CD8-positive, alpha-beta memory T cell (primary cell): ENCODE results near the gene GKAP1. TPM values are rescaled to one million over a fixed set of nuclear protein-coding genes. Genes with fewer than 3 reads are reported as not detected.
"Not testable (repeated sequence)": the region's sequence is repeated elsewhere in the genome, so short reads cannot be mapped to it uniquely, and the experiment has no call there.

Experiments
- CTCF ChIA-PET: fragments of 350-600 bp; sonication (Branson Sonifier 250); formaldehyde crosslinking; loops from one replicate; lab custom pipeline; 2021; ENCODE audit warnings: antibody characterized with exemption; lab: Charles Lee
- POLR2A ChIA-PET: fragments of 350-600 bp; sonication (Branson Sonifier 250); formaldehyde crosslinking; loops from one replicate; lab custom pipeline; 2021; ENCODE audit warnings: antibody characterized with exemption; lab: Charles Lee
- DNase-seq, 5 donors: peaks; one replicate each; pipeline versions ENCODE4 v3.0.0 to v3.0.0-alpha.2; 2020 to 2022; ENCODE audit warnings: mixed read lengths in 1 of 5
- H3K27ac ChIP-seq: one replicate; pipeline ENCODE4 v1.7.0; 2013; ENCODE audit warnings: low read depth, mild to moderate bottlenecking, low read length, moderate library complexity
- H3K27me3 ChIP-seq: 2 replicates; pipeline ENCODE4 v1.7.0; 2013; ENCODE audit warnings: low read length, mild to moderate bottlenecking; ENCODE audit not compliant: insufficient read depth, poor library complexity, severe bottlenecking
- H3K36me3 ChIP-seq: 2 replicates; pipeline ENCODE4 v1.7.0; 2013; ENCODE audit warnings: mild to moderate bottlenecking, low read length, moderate library complexity; ENCODE audit not compliant: insufficient read depth
- H3K4me1 ChIP-seq: 2 replicates; pipeline ENCODE4 v1.7.0; 2013; ENCODE audit warnings: mild to moderate bottlenecking, low read length, moderate library complexity; ENCODE audit not compliant: insufficient read depth
- H3K4me3 ChIP-seq: 2 replicates; pipeline ENCODE4 v1.7.0; 2013; ENCODE audit warnings: mild to moderate bottlenecking, low read length
- H3K9me3 ChIP-seq: 2 replicates; pipeline ENCODE4 v1.7.0; 2013; ENCODE audit warnings: mild to moderate bottlenecking, low read length
- H3K27ac Mint-ChIP-seq, 8 donors: one replicate each; pipeline ENCODE4 v1.8.0; 2020 to 2021; ENCODE audit warnings: mixed read lengths in 8 of 8, mild to moderate bottlenecking in 6 of 8, inconsistent platforms in 3 of 8, moderate library complexity in 3 of 8
- H3K27me3 Mint-ChIP-seq, 2 donors: one replicate each; pipeline ENCODE4 v1.8.0; 2020 to 2021; ENCODE audit warnings: mixed read lengths in 2 of 2, mild to moderate bottlenecking in 1 of 2, moderate library complexity in 1 of 2
- H3K36me3 Mint-ChIP-seq, 3 donors: one replicate each; pipeline ENCODE4 v1.8.0; 2020 to 2021; ENCODE audit warnings: mixed read lengths in 3 of 3, inconsistent platforms in 1 of 3, mild to moderate bottlenecking in 1 of 3
- H3K4me1 Mint-ChIP-seq, 3 donors: one replicate each; pipeline ENCODE4 v1.8.0; 2020 to 2021; ENCODE audit warnings: mixed read lengths in 3 of 3, inconsistent platforms in 1 of 3, mild to moderate bottlenecking in 1 of 3
- H3K4me3 Mint-ChIP-seq, 7 donors: one replicate each; pipeline ENCODE4 v1.8.0; 2020 to 2021; ENCODE audit warnings: mixed read lengths in 7 of 7, mild to moderate bottlenecking in 6 of 7, moderate library complexity in 4 of 7, inconsistent platforms in 2 of 7
- H3K9me3 Mint-ChIP-seq, 5 donors: one replicate each; pipeline ENCODE4 v1.8.0; 2020 to 2022; ENCODE audit warnings: mixed read lengths in 5 of 5, mild to moderate bottlenecking in 3 of 5, moderate library complexity in 2 of 5, inconsistent platforms in 1 of 5
- polyA plus RNA-seq: library from polyadenylated mRNA; unstranded; fragments of 300-500 nt; fragmentation: Illumina TruSeq; gene quantifications from one replicate; pipeline ENCODE4 v1.2.3, GENCODE V29; 2021
- total RNA-seq, 2 experiments: library from RNA; stranded (reverse); gene quantifications; one replicate each; pipeline ENCODE4 v1.2.3, GENCODE V29; 2021

GKAP1 gene
- total RNA-seq (1 to 10 TPM; 3.2 to 4.0 TPM), polyA plus RNA-seq (5.1 TPM)

- Histone ChIP-seq H3K4me3 (peak within 1 kb of the TSS; percentile 26), H3K27ac (peak within 1 kb of the TSS; percentile 65)
- H3K36me3 Mint-ChIP-seq, H3K9me3 ChIP-seq, H3K27me3 Mint-ChIP-seq, H3K27me3 ChIP-seq, H3K4me1 ChIP-seq, H3K36me3 ChIP-seq, H3K9me3 Mint-ChIP-seq, CTCF ChIA-PET, POLR2A ChIA-PET: not testable (repeated sequence)
- Mint-ChIP-seq H3K4me3 (peak within 1 kb of the TSS; percentile 75 to 92 (median 85)), H3K27ac (peak within 1 kb of the TSS; percentile 52 to 97 (median 92)), H3K4me1 (peaks cover 8 to 22% (median 8%) of the 10 kb centered on the region in 3 donors)
- DNase-seq = peak; percentile 77 to 91 (median 85)
Observed at GRCh38 chr9:83817356-83818278, at the start of gene GKAP1. TSS of gene GKAP1 (minus strand) at chr9:83817769. CDS start at chr9:83806517, 11,252 bp downstream.

DNA sequence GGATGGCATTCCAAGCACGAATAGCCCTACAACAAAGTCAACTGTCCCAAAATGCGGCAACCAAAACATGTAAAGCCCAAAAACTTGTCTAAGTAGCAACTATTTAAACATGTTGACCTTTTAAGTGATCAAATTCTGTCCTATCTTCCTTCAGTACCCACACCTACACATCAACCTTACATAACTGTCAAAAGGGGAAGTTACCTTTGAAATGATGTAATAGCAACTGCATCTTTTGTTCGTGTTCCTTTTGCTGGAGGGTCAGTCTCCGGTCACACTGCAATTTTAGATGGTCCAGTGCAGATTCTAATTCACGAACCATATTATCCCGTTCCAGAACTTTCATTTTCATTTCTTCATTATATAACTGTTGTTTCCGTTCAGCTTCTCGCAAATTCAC is 32.3 kb upstream of the GKAP1 start:
- H3K27ac ChIP-seq, H3K4me3 ChIP-seq, H3K27me3 ChIP-seq, DNase-seq, H3K4me3 Mint-ChIP-seq, H3K9me3 ChIP-seq, H3K27me3 Mint-ChIP-seq, POLR2A ChIA-PET, H3K9me3 Mint-ChIP-seq, CTCF ChIA-PET, H3K4me1 ChIP-seq, H3K27ac Mint-ChIP-seq, H3K36me3 ChIP-seq, H3K4me1 Mint-ChIP-seq: not testable (repeated sequence)
- peaks cover 7 to 18% (median 9%) of the 10 kb centered on the region in 3 donors for H3K36me3 Mint-ChIP-seq

- H3K4me1 ChIP-seq, H3K4me3 Mint-ChIP-seq, H3K9me3 ChIP-seq, H3K27me3 Mint-ChIP-seq, H3K36me3 Mint-ChIP-seq, H3K36me3 ChIP-seq, H3K27ac ChIP-seq, CTCF ChIA-PET, DNase-seq, H3K4me3 ChIP-seq, H3K4me1 Mint-ChIP-seq, POLR2A ChIA-PET, H3K9me3 Mint-ChIP-seq, H3K27me3 ChIP-seq: not testable (repeated sequence)
- peak overlapping the region in 1 of 8 donors; percentile 50 for H3K27ac Mint-ChIP-seq
Observed at GRCh38 chr9:83837070-83837643, 19.6 kb upstream of the GKAP1 start.

GRCh38 chr9:83830426-83831071 is 13.0 kb upstream of the GKAP1 start:
- not testable (repeated sequence) for H3K9me3 Mint-ChIP-seq, H3K27ac Mint-ChIP-seq

DNA sequence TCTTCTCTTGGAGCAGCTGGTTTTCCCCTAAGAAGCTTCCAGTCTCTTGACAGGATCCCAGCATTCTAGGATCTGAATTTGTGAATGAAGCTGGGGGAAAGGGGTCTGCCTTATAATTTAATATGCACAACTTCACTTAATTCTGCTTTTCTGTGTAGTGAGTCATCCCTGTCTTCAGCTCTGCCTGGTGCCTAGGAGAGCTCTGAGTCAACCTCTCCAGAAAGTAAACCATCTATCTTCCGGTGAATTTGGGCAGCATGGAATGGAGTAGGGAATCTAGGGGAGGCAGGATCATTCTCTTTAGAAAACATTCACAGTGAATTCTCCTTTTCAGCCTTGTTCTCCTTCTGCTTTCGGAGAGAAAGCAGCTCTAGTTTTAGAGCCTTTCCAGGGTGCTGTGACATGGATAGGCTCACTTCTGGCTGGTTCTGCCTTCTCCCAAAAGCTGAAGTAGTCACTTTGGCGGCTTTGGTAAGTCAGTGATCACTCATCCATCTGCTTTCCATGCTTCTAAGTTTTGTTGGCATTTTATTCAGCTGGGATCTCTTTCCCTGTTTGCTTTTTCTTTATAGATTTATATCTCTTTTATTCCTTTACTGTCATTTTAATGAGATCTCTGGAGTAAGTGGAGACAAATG is 7.5 kb upstream of the GKAP1 start:
- POLR2A ChIA-PET, H3K9me3 Mint-ChIP-seq, CTCF ChIA-PET: not testable (repeated sequence)

More at GRCh38 chr9:83830426-83831071, 13.0 kb upstream of the GKAP1 start:
- POLR2A ChIA-PET, H3K4me3 ChIP-seq, H3K36me3 ChIP-seq, H3K4me1 ChIP-seq, CTCF ChIA-PET, H3K27ac ChIP-seq, H3K4me3 Mint-ChIP-seq, H3K36me3 Mint-ChIP-seq, H3K27me3 ChIP-seq, H3K9me3 ChIP-seq, H3K4me1 Mint-ChIP-seq, DNase-seq, H3K27me3 Mint-ChIP-seq: not testable (repeated sequence)

DNA sequence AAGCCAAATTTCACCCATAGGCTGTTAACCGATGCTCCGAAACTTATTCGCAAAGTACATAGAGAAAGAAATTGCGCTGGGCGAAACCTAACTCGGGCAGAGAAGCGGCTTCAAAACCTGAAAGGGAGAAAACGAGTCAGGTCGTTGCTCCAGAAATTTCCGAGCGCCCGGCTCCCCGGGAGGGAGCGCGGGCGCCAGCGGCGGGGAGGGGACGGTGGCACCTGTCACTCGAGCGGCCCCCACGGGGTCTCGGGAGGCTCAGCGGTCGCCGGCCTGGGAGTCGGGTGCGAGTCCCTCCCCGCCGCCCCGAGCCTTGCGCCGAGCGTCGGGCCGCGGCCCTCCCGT is 586 bp downstream of the GKAP1 start:
- Mint-ChIP-seq H3K4me1 (peaks cover 8 to 22% (median 8%) of the 10 kb centered on the region in 3 donors), H3K4me3 (peak overlapping the region; percentile 75 to 92 (median 85)), H3K27ac (peak overlapping the region; percentile 52 to 97 (median 92))
- CTCF ChIA-PET, H3K9me3 ChIP-seq, H3K36me3 Mint-ChIP-seq, H3K4me1 ChIP-seq, H3K9me3 Mint-ChIP-seq, H3K27me3 Mint-ChIP-seq, DNase-seq, POLR2A ChIA-PET, H3K27me3 ChIP-seq, H3K36me3 ChIP-seq: not testable (repeated sequence)
- H3K4me3 ChIP-seq = peak overlapping the region; percentile 26
- H3K27ac ChIP-seq = peak overlapping the region; percentile 51

More for the DNA sequence above, 7.5 kb upstream of the GKAP1 start:
- not testable (repeated sequence) for H3K27ac Mint-ChIP-seq, H3K27me3 ChIP-seq, H3K36me3 ChIP-seq, H3K4me1 Mint-ChIP-seq, H3K4me3 ChIP-seq, DNase-seq, H3K36me3 Mint-ChIP-seq, H3K4me3 Mint-ChIP-seq, H3K9me3 ChIP-seq, H3K27ac ChIP-seq, H3K4me1 ChIP-seq
- peaks cover 0 to 11% of the 10 kb centered on the region in 2 donors for H3K27me3 Mint-ChIP-seq

- H3K36me3 Mint-ChIP-seq = peaks cover 0 to 13% (median 4%) of the 10 kb centered on the region in 3 donors
- H3K4me3 ChIP-seq, CTCF ChIA-PET, H3K36me3 ChIP-seq, DNase-seq, H3K27me3 Mint-ChIP-seq, H3K27ac Mint-ChIP-seq, H3K4me1 ChIP-seq, H3K9me3 Mint-ChIP-seq, H3K27ac ChIP-seq, POLR2A ChIA-PET, H3K27me3 ChIP-seq, H3K9me3 ChIP-seq: not testable (repeated sequence)
- H3K4me1 Mint-ChIP-seq = peaks cover 8 to 25% (median 8%) of the 10 kb centered on the region in 3 donors
- peak overlapping the region in 2 of 7 donors; percentile 10 to 27 for H3K4me3 Mint-ChIP-seq
Observed at GRCh38 chr9:83815120-83815519, 2.4 kb downstream of the GKAP1 start.

GRCh38 chr9:83809213-83809612 is 8.4 kb downstream of the GKAP1 start:
- H3K36me3 ChIP-seq, H3K27me3 ChIP-seq, H3K9me3 ChIP-seq, H3K27ac ChIP-seq, CTCF ChIA-PET, DNase-seq, H3K9me3 Mint-ChIP-seq, H3K4me3 ChIP-seq, H3K4me1 Mint-ChIP-seq, H3K4me3 Mint-ChIP-seq, H3K4me1 ChIP-seq, H3K27ac Mint-ChIP-seq, H3K27me3 Mint-ChIP-seq: not testable (repeated sequence)
- POLR2A ChIA-PET = interaction anchor here (1.0 kb wide), 1 partner anchor 101 kb away, joined by 3 read pairs; the partner anchor contains the start of gene UBQLN1
- H3K36me3 Mint-ChIP-seq = peaks cover 2 to 32% (median 4%) of the 10 kb centered on the region in 3 donors
